Suppressor macrophage treated with lipopolysaccharide for 4 hours (primary cell): ENCODE data around the gene CDY1B.
"Not testable (repeated sequence)": the region's sequence is repeated elsewhere in the genome, so short reads cannot be mapped to it uniquely, and the experiment has no call there.

Experiments
- DNase-seq: peaks from one replicate; pipeline ENCODE4 v3.0.0-alpha.2; 2020

Gene CDY1B

GRCh38 chrY:24047919-24048318, at the start of gene CDY1B:
CDY1B (minus strand) TSS chrY:24048019; CDS start chrY:24047688, 331 bp downstream.
- DNase-seq: not testable (repeated sequence)

GRCh38 chrY:24049525-24049924, 1.7 kb upstream of the CDY1B start:
- not testable (repeated sequence) for DNase-seq

- not testable (repeated sequence) for DNase-seq
Measured at GRCh38 chrY:24043209-24043608, 4.6 kb downstream of the CDY1B start.

- DNase-seq: not testable (repeated sequence)
Measured at GRCh38 chrY:24039008-24039718, 8.7 kb downstream of the CDY1B start.

GRCh38 chrY:24026212-24027103, 21.4 kb downstream of the CDY1B start:
- not testable (repeated sequence) for DNase-seq
